ENCODE results near the gene PRX. TPM values are rescaled to one million over a fixed set of nuclear protein-coding genes. Genes with fewer than 3 reads are reported as not detected.
A peak's percentile ranks its signal among the peaks of the same experiment; 100 is the strongest.

The PRX gene
- total and polyA plus RNA-seq, 9 of the 15 experiments (the other 6 are each of a cell fraction or from before 2014, with no cell fraction given) = 0.65 to 3.5 (median 1.7) TPM; not detected in 2

DNA sequence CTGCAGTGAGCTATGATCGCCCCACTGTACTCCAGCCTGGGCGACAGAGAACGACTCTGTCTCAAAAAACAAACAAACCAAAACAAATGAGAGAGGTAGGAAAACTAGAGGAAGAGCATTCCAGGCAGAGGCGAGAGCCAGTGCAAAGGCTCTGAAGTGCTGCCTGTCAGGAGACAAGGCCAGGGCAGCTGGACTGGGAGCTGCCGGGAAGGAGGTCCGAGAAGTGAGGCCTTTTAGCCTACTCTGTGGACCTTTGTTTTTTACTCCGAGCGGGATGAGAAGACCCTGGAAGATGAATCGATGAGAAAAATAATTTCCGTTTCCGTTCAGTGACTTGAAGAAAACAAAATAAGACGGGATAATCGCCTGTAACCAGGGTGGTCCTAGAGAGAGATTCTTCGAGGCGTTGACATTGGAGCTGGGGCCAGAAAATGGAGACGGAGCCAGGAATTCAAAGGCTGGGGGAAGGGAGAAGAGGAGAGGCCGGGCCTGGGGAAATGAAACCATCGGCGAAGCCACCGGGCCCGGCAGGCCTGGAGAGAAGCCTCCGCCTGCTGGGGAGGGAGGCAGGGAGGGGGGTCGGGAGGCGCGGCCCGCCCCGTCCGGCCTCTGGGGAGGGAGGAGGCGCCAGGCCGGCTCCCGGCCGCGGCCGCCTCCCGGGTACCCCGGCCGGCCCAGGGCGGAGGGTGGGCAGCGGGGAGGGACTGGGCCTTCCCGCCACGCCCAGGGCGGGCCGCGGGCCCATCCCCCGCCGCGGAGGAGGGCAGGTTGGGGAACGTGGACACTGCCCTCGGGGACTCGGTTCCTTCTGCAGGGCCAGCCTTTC is 20.4 kb upstream of the PRX start (continued):
- TF ChIP-seq, protein P1, sequence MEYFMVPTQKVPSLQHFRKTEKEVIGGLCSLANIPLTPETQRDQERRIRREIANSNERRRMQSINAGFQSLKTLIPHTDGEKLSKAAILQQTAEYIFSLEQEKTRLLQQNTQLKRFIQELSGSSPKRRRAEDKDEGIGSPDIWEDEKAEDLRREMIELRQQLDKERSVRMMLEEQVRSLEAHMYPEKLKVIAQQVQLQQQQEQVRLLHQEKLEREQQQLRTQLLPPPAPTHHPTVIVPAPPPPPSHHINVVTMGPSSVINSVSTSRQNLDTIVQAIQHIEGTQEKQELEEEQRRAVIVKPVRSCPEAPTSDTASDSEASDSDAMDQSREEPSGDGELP (CRISPR knock-in tag; IDR thresholded peaks at IDR 0.05; ENCODE audit: borderline replicate concordance) = peak; percentile 55; the same call in 1 of the 2 replicates
- TF ChIP-seq EP400 (IDR thresholded peaks at IDR 0.05) (peak; percentile 13; the same call in 1 of the 2 replicates), JUND (IDR thresholded peaks at IDR 0.05; ENCODE audit: borderline replicate concordance, low read depth, low read length) (peak; percentile 3; the same call in 1 of the 2 replicates), JUND (tag; IDR thresholded peaks at IDR 0.05; ENCODE audit: borderline replicate concordance, low read depth, low read length) (0 out of 3 replicates have a peak, but pooled peaks have one; percentile 12), KLF13 (tag; IDR thresholded peaks at IDR 0.05; ENCODE audit: borderline replicate concordance, low read depth) (0 out of 2 replicates have a peak, but pooled peaks have one; percentile 66), SAFB (IDR thresholded peaks at IDR 0.05; ENCODE audit: borderline replicate concordance, low read depth, low read length) (0 out of 2 replicates have a peak, but pooled peaks have one; percentile 18), NFRKB (IDR thresholded peaks at IDR 0.05; ENCODE audit: low read depth) (peak; percentile 97), MAZ (CRISPR knock-in tag; conservative IDR thresholded peaks at IDR 0.05 in 1 of 2, IDR thresholded peaks at IDR 0.05 in 1 of 2) (peak; percentile 86 to 95; a peak in 3 of 4 replicates), RB1 (IDR thresholded peaks at IDR 0.05; ENCODE audit: low read depth) (peak; percentile 96), CXXC5 (CRISPR knock-in tag; IDR thresholded peaks at IDR 0.05) (peak; percentile 87), SIRT6 (IDR thresholded peaks at IDR 0.05; ENCODE audit: low read depth, low read length) (no peak), RBM22 (IDR thresholded peaks at IDR 0.05; ENCODE audit: low read depth, low read length, poor library complexity, severe bottlenecking) (no peak), POLR2H (tag; IDR thresholded peaks at IDR 0.05; ENCODE audit: low read depth) (peak; percentile 86), TFAM (CRISPR knock-in tag; conservative IDR thresholded peaks at IDR 0.05) (no peak), NELFE (IDR thresholded peaks at IDR 0.05; ENCODE audit: insufficient read depth, insufficient read length) (no peak)
- TF ChIP-seq, protein P2, sequence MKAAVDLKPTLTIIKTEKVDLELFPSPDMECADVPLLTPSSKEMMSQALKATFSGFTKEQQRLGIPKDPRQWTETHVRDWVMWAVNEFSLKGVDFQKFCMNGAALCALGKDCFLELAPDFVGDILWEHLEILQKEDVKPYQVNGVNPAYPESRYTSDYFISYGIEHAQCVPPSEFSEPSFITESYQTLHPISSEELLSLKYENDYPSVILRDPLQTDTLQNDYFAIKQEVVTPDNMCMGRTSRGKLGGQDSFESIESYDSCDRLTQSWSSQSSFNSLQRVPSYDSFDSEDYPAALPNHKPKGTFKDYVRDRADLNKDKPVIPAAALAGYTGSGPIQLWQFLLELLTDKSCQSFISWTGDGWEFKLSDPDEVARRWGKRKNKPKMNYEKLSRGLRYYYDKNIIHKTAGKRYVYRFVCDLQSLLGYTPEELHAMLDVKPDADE (conservative IDR thresholded peaks at IDR 0.05; ENCODE audit: control insufficient read depth, low read depth, low read length) = peak; percentile 77
- TF ChIP-seq, protein P3, sequence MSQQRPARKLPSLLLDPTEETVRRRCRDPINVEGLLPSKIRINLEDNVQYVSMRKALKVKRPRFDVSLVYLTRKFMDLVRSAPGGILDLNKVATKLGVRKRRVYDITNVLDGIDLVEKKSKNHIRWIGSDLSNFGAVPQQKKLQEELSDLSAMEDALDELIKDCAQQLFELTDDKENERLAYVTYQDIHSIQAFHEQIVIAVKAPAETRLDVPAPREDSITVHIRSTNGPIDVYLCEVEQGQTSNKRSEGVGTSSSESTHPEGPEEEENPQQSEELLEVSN (IDR thresholded peaks at IDR 0.05; ENCODE audit: borderline replicate concordance in 1 of 2, extremely low read depth in 1 of 2, insufficient read depth in 1 of 2, insufficient read length in 1 of 2, low read depth in 1 of 2, low read length in 1 of 2, poor library complexity in 1 of 2, severe bottlenecking in 1 of 2) = peak in 1 of 2 experiments; percentile 77
- TF ChIP-seq, protein P4, sequence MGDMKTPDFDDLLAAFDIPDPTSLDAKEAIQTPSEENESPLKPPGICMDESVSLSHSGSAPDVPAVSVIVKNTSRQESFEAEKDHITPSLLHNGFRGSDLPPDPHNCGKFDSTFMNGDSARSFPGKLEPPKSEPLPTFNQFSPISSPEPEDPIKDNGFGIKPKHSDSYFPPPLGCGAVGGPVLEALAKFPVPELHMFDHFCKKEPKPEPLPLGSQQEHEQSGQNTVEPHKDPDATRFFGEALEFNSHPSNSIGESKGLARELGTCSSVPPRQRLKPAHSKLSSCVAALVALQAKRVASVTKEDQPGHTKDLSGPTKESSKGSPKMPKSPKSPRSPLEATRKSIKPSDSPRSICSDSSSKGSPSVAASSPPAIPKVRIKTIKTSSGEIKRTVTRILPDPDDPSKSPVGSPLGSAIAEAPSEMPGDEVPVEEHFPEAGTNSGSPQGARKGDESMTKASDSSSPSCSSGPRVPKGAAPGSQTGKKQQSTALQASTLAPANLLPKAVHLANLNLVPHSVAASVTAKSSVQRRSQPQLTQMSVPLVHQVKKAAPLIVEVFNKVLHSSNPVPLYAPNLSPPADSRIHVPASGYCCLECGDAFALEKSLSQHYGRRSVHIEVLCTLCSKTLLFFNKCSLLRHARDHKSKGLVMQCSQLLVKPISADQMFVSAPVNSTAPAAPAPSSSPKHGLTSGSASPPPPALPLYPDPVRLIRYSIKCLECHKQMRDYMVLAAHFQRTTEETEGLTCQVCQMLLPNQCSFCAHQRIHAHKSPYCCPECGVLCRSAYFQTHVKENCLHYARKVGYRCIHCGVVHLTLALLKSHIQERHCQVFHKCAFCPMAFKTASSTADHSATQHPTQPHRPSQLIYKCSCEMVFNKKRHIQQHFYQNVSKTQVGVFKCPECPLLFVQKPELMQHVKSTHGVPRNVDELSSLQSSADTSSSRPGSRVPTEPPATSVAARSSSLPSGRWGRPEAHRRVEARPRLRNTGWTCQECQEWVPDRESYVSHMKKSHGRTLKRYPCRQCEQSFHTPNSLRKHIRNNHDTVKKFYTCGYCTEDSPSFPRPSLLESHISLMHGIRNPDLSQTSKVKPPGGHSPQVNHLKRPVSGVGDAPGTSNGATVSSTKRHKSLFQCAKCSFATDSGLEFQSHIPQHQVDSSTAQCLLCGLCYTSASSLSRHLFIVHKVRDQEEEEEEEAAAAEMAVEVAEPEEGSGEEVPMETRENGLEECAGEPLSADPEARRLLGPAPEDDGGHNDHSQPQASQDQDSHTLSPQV (IDR thresholded peaks at IDR 0.05) = peak; percentile 75; the same call in 1 of the 2 replicates
